Measurements from ENCODE around the gene RCBTB1. TPM values are rescaled to one million over a fixed set of nuclear protein-coding genes. Genes with fewer than 3 reads are reported as not detected.

The RCBTB1 gene
- total RNA-seq, 3 donors from 2014 or later (not counting 1 experiment from before 2014, with no cell fraction given), result 19.7 to 28.5 (median 28.4) TPM

DNA sequence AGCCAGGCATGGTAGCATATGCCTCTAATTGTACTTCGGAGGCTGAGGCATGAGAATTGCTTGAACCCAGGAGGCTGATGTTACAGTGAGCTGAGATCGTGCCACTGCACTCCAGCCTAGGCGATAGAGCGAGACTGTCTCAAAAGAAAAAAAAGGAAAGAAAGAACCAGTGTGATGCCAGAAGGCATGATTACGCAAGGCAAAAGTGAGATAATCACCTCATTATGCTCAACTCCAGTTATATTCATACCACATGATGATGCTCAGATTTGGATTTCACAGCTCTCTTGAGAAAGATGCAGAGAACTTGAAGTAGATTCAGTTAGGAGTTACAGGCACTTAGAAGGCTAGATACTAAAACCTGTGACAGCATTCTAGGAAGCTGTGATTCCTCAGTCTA lies 21.8 kb downstream of the RCBTB1 start:
- WGBS (ENCODE audit: insufficient coverage), result 96% methylated on average over 4 of the region's 5 CpGs

DNA sequence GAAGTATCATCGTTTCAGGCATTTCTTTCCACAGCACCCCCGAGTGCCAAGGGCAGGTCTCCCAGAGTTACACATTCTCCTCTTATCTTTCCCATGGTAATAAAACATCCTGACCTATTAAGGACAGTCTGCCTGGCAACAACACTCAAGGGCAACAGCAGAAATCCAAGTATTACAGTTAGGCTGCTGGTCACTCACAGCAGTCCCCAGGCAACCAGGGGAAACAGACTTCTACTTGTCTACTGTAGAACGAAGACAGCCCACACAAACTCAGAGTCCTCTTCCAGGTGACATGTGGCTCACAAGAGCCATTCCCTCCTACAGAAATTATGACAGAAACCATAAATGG lies 24.3 kb downstream of the RCBTB1 start:
- Mint-ChIP-seq H3K4me3 (no peak overlapping the region), H3K4me1 (peaks cover 0 to 8% of the 10 kb centered on the region in 2 donors), H3K36me3 (peaks cover 5% of the 10 kb centered on the region), H3K9me3 (peaks cover 0 to 2% of the 10 kb centered on the region in 2 donors), H3K27me3 (ENCODE audit: low read depth in 2 of 2) (no peaks in the 10 kb centered on the region), H3K27ac (no peak overlapping the region)
- no peaks in the 10 kb centered on the region for H3K9me3 ChIP-seq (ENCODE audit: control insufficient read depth, insufficient read depth, low read length)
- peaks cover 25% of the 10 kb centered on the region for H3K36me3 ChIP-seq (ENCODE audit: control insufficient read depth, insufficient read depth, low read length)
- no peaks in the 10 kb centered on the region for H3K27me3 ChIP-seq (ENCODE audit: control insufficient read depth, insufficient read depth, low read length)
- ATAC-seq, result no peak
- WGBS (ENCODE audit: insufficient coverage), result 90% methylated on average over 3 of the region's 3 CpGs
- no peak overlapping the region for H3K4me3 ChIP-seq (ENCODE audit: low read length)
- H3K4me1 ChIP-seq (ENCODE audit: control insufficient read depth, insufficient read depth, low read length), result no peaks in the 10 kb centered on the region
- no peak for DNase-seq
- intact Hi-C loops (cut with micrococcal nuclease), result no loop called here
- H3K27ac ChIP-seq (ENCODE audit: low read length), result no peak overlapping the region
- TF ChIP-seq, protein P1, sequence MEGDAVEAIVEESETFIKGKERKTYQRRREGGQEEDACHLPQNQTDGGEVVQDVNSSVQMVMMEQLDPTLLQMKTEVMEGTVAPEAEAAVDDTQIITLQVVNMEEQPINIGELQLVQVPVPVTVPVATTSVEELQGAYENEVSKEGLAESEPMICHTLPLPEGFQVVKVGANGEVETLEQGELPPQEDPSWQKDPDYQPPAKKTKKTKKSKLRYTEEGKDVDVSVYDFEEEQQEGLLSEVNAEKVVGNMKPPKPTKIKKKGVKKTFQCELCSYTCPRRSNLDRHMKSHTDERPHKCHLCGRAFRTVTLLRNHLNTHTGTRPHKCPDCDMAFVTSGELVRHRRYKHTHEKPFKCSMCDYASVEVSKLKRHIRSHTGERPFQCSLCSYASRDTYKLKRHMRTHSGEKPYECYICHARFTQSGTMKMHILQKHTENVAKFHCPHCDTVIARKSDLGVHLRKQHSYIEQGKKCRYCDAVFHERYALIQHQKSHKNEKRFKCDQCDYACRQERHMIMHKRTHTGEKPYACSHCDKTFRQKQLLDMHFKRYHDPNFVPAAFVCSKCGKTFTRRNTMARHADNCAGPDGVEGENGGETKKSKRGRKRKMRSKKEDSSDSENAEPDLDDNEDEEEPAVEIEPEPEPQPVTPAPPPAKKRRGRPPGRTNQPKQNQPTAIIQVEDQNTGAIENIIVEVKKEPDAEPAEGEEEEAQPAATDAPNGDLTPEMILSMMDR (IDR thresholded peaks at IDR 0.05), result no peak

More for the DNA sequence above, 21.8 kb downstream of the RCBTB1 start:
- no peak overlapping the region for H3K4me3 ChIP-seq (ENCODE audit: low read length)
- H3K4me1 ChIP-seq (ENCODE audit: control insufficient read depth, insufficient read depth, low read length), result no peaks in the 10 kb centered on the region
- H3K4me3 Mint-ChIP-seq, result no peak overlapping the region
- peaks cover 5% of the 10 kb centered on the region for H3K36me3 Mint-ChIP-seq
- DNase-seq (no peak), ATAC-seq (no peak)
- TF ChIP-seq, protein P1 (IDR thresholded peaks at IDR 0.05), result no peak
- H3K27me3 Mint-ChIP-seq (ENCODE audit: low read depth in 2 of 2), result no peaks in the 10 kb centered on the region
- H3K27ac Mint-ChIP-seq, result no peak overlapping the region
- no peak overlapping the region for H3K27ac ChIP-seq (ENCODE audit: low read length)
- H3K27me3 ChIP-seq (ENCODE audit: control insufficient read depth, insufficient read depth, low read length), result no peaks in the 10 kb centered on the region
- peaks cover 29% of the 10 kb centered on the region for H3K36me3 ChIP-seq (ENCODE audit: control insufficient read depth, insufficient read depth, low read length)
- intact Hi-C loops (cut with micrococcal nuclease), result no loop called here
- H3K9me3 Mint-ChIP-seq, result peaks cover 0 to 2% of the 10 kb centered on the region in 2 donors
- no peaks in the 10 kb centered on the region for H3K9me3 ChIP-seq (ENCODE audit: control insufficient read depth, insufficient read depth, low read length)
- H3K4me1 Mint-ChIP-seq, result peaks cover 0 to 9% of the 10 kb centered on the region in 2 donors

DNA sequence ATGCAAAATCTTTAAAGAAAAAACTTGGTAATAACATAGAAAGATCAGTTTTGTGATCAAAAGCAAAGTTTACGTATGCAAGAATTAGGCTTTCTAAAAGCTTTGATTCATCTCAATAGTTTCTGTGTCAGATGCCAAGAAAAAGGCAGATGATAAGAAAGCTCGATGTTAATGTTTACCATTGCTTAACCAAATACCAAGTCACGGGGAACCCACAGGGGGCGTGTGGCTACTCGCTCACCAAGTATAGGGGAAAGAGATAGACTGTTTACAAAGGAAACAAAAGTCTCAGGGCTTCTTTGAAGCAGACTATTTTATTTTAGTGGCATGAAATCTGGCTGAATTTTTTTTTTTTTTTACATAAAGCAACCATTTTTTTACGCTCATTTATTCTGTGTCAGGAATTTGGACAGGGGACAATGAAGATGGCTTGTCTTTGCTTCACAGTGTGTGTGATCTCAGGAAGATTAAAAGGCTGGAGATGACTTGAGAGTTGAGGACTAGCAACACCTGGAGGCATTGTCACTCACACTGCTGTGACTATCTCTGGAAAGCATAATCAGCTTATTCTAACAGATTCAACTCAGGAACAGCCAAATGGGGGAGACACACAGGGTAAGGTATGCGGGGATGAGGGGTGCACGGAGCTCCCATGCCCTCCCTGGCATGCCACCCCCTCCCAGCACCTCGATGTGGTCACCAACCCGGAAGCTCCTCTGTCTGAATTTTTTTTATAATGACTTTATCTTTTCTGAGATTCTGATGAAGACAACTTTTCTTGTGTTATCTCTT lies 24.9 kb downstream of the RCBTB1 start:
- intact Hi-C loops (cut with micrococcal nuclease), result no loop called here
- WGBS (ENCODE audit: insufficient coverage), result 43% methylated on average over 6 of the region's 10 CpGs

More for the DNA sequence above, 24.9 kb downstream of the RCBTB1 start:
- peaks cover 0 to 8% of the 10 kb centered on the region in 2 donors for H3K4me1 Mint-ChIP-seq
- Histone ChIP-seq H3K4me1 (ENCODE audit: control insufficient read depth, insufficient read depth, low read length) (no peaks in the 10 kb centered on the region), H3K27ac (ENCODE audit: low read length) (no peak overlapping the region), H3K9me3 (ENCODE audit: control insufficient read depth, insufficient read depth, low read length) (no peaks in the 10 kb centered on the region), H3K4me3 (ENCODE audit: low read length) (no peak overlapping the region), H3K27me3 (ENCODE audit: control insufficient read depth, insufficient read depth, low read length) (no peaks in the 10 kb centered on the region), H3K36me3 (ENCODE audit: control insufficient read depth, insufficient read depth, low read length) (peaks cover 25% of the 10 kb centered on the region)
- H3K9me3 Mint-ChIP-seq, result peaks cover 0 to 2% of the 10 kb centered on the region in 2 donors
- ATAC-seq (peak in 1 of 3 donors; percentile 37), DNase-seq (peak in 1 of 2 donors; percentile 24)
- H3K36me3 Mint-ChIP-seq, result peaks cover 5% of the 10 kb centered on the region
- H3K27ac Mint-ChIP-seq, result no peak overlapping the region
- TF ChIP-seq, protein P1 (IDR thresholded peaks at IDR 0.05), result no peak
- H3K27me3 Mint-ChIP-seq (ENCODE audit: low read depth in 2 of 2), result no peaks in the 10 kb centered on the region
- no peak overlapping the region for H3K4me3 Mint-ChIP-seq

Measured in natural killer cell (primary cell).